Activated T-cell treated with anti-CD3 and anti-CD28 coated beads, Interleukin-2, amount 50 U/mL, for 24 hours (primary cell): ENCODE data around the gene CCDC106.

Source experiments
- DNase-seq: peaks from one replicate; pipeline ENCODE4 v3.0.0-alpha.2; 2020
- H3K27ac Mint-ChIP-seq: 2 replicates; pipeline ENCODE4 v1.8.0; 2020; ENCODE audit warnings: mild to moderate bottlenecking, mixed read lengths
- H3K27me3 Mint-ChIP-seq: 2 replicates; pipeline ENCODE4 v1.8.0; 2020; ENCODE audit warnings: mixed read lengths
- H3K36me3 Mint-ChIP-seq: 2 replicates; pipeline ENCODE4 v1.8.0; 2020; ENCODE audit warnings: low read depth, mixed read lengths
- H3K4me1 Mint-ChIP-seq: 2 replicates; pipeline ENCODE4 v1.8.0; 2020; ENCODE audit warnings: low read depth, mixed read lengths
- H3K4me3 Mint-ChIP-seq: 2 replicates; pipeline ENCODE4 v1.8.0; 2020; ENCODE audit warnings: mild to moderate bottlenecking, moderate library complexity, mixed read lengths
- H3K9me3 Mint-ChIP-seq: 2 replicates; pipeline ENCODE4 v1.8.0; 2020; ENCODE audit warnings: mixed read lengths

CCDC106 gene

DNA sequence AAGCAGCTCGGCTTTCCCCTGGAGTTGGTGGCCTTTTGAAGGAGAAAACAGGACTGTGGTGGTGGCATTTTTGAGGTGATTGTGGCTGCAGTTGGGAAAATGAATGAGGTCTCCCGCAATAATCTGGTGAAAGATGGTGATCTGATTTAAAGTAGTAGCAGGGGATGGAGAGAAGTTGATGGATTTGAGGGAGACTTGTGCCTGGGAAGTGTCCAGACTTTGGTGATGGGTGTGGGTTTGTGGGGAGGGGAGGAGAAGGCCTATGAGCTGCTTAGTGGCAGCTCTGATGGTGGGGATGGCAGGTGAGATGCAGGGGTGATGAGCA, 23.0 kb downstream of the CCDC106 start:
- Mint-ChIP-seq H3K36me3 (peaks cover 90% of the 10 kb centered on the region), H3K27ac (peak overlapping the region; percentile 77), H3K4me3 (no peak overlapping the region), H3K4me1 (peaks cover 36% of the 10 kb centered on the region), H3K27me3 (no peaks in the 10 kb centered on the region), H3K9me3 (no peaks in the 10 kb centered on the region)
- no peak for DNase-seq

DNA sequence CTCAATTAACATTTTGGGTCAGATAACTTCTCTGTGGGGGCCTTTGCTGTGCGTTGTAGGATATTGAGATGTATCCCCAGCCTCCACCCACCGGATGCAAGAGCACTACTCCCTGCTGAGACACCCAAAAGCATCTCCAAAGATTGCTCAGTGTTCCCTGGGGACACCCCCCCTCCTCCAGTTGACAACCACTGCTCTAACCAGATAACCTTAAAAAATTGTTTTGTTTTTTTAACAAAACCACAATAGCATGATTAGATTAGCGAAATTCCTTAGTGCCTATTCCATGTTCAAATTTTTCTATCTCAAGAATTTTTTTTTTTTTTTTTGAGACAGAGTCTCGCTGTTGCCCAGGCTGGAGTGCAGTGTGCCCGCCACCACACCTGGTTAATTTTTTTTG, 24.4 kb downstream of the CCDC106 start:
- H3K36me3 Mint-ChIP-seq = peaks cover 89% of the 10 kb centered on the region
- no peaks in the 10 kb centered on the region for H3K9me3 Mint-ChIP-seq
- no peaks in the 10 kb centered on the region for H3K27me3 Mint-ChIP-seq
- DNase-seq = no peak
- H3K4me1 Mint-ChIP-seq = peaks cover 48% of the 10 kb centered on the region
- no peak overlapping the region for H3K4me3 Mint-ChIP-seq
- H3K27ac Mint-ChIP-seq = peak overlapping the region; percentile 79

DNA sequence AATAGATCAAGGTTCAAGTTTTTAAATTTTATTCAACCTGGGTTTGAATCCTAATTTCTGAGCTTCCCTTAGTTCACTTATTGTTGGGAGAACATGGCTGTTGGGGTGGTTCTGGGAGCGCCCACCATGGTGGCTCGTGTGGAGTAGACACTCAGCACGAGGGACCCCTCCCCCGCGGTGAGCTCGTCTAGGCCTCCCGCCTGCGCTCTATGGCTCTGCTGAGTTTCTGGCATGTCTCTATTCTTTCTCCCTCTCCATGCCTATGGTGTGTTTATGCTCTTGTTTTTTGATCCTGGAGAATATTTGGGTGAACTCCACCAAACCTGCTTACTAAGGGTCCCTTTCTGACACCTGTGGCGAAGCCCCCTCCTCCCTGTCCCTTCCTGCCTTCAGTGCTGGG, 25.5 kb downstream of the CCDC106 start:
- H3K4me1 Mint-ChIP-seq = peaks cover 58% of the 10 kb centered on the region
- DNase-seq = no peak
- no peaks in the 10 kb centered on the region for H3K9me3 Mint-ChIP-seq
- H3K27ac Mint-ChIP-seq = peak overlapping the region; percentile 91
- peaks cover 89% of the 10 kb centered on the region for H3K36me3 Mint-ChIP-seq
- H3K27me3 Mint-ChIP-seq = no peaks in the 10 kb centered on the region
- H3K4me3 Mint-ChIP-seq = peak overlapping the region; percentile 45

DNA sequence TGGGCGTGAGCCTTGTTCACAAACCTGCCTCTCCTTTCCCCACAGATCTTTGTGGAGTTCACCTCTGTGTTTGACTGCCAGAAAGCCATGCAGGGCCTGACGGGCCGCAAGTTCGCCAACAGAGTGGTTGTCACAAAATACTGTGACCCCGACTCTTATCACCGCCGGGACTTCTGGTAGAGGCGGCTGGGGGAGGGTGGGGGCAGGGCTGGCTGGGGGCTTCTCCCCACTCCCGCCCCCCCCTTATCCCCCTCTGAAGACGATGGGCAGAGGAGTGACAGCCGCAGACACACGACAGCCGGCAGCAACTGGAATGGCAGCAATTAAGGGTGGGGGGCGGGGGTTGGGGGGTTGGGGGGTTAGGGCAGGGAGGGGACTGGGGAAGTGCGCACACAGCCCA, 25.9 kb downstream of the CCDC106 start:
- H3K27ac Mint-ChIP-seq = peak overlapping the region; percentile 91
- H3K36me3 Mint-ChIP-seq = peaks cover 89% of the 10 kb centered on the region
- no peak for DNase-seq
- H3K9me3 Mint-ChIP-seq = no peaks in the 10 kb centered on the region
- peak overlapping the region; percentile 45 for H3K4me3 Mint-ChIP-seq
- H3K4me1 Mint-ChIP-seq = peaks cover 62% of the 10 kb centered on the region
- H3K27me3 Mint-ChIP-seq = no peaks in the 10 kb centered on the region

DNA sequence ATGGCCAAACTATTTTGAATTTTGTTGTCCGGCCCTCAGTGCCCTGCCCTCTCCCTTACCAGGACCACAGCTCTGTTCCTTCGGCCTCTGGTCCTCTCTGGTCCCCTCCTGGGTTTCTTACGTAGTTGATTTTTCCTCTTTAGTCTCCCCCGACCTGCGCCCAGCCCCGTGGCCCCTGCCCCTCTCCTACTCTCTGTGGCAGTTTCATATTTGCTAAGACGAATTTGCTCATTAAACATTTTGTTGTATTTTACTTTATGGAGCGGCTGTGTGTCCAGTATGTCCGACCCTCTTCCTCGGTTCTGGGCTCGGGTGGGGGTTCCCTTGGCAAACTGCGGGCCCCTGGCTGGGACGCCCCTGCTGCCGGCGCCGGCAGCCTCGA, 26.4 kb downstream of the CCDC106 start:
- Mint-ChIP-seq H3K4me1 (peaks cover 68% of the 10 kb centered on the region), H3K9me3 (no peaks in the 10 kb centered on the region)
- DNase-seq = no peak

DNA sequence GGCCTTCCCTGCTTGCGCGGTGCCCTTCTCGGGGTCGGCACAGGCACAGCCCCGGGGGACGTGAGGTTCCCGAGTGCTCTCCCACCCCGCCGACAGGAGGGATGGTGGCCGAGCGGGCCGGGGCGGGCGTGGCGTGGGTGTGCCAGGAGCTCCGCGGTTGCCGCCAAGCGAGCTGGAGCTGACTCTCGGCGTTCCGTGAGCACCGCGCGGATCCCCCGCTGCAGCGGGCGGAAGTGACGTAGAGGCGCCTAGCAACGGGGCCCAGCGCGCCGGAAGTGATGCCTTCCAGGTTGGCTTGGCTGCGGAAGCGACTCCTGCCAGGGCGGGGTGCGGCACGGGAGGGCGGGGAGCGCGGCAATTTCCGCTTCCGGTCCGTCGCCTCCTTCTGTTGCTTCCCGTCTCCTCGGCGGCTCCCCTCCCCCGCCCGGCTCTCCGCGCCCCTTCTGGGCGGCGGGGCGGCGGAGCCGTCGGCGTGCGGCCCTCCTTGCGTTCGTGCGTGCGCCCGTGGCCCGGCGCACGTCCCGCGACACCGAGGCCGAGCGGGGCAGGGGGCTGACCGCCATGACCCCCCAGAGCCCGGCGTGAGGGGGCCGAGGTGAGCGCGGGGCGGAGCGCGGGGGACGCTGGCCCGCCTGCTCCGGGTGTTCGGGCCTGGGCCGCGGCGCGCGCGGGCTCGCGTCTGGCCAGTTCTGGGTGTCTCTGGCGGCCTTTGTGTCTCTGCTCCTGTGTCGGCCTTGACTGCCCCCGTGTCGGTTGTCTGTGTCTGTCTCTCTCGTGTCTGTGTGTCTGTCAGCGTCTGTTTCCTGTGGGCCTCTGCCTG, 27.0 kb downstream of the CCDC106 start, which contains the start of gene EPN1:
Gene EPN1, plus strand, starts transcription at position 386 of the 820 bp plus-strand sequence. CDS start 3,402 bp downstream, outside the sequence.
- Mint-ChIP-seq H3K36me3 (peaks cover 89% of the 10 kb centered on the region), H3K4me3 (peak within 1 kb of the TSS; percentile 95), H3K27ac (peak within 1 kb of the TSS; percentile 96), H3K27me3 (no peaks in the 10 kb centered on the region), H3K9me3 (no peaks in the 10 kb centered on the region), H3K4me1 (peaks cover 72% of the 10 kb centered on the region)
- DNase-seq = peak; percentile 98

More for the DNA sequence above, 26.4 kb downstream of the CCDC106 start:
- Mint-ChIP-seq H3K27ac (peak overlapping the region; percentile 80), H3K4me3 (peak overlapping the region; percentile 95), H3K36me3 (peaks cover 89% of the 10 kb centered on the region), H3K27me3 (no peaks in the 10 kb centered on the region)

DNA sequence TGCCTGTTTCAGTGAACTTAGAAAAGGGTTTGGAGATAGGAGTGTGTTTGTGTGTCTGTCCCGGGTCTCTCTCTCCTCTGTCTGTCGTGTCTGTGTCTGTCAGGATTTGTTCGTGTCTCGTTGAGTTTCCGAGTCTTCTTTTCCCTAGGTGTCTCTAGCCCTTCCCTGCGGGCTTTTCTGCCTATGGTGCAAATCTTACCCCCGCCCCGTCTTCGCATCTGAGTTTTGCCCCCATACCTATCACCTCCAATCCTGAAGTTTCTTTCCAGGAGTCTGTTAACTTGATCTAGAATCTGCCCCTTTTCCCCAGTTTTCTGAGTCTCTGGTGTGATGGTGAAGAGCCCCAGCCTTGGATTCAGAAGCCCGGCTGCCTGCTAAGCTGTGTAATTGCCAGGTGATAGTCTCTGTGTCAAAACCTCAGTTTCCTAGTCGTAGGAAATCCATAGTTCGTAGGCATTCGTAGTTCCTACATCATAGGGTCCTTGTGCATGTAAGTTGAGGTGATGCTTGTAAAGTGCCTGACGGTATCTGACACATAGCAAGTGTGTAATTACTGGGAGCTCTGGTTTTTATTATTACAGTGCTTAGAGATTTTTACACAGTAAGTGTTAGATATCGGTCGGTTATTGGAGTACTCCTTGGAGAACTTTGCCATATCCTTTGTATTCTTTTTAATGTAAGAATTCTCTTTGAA, 27.8 kb downstream of the CCDC106 start:
- DNase-seq = no peak
- Mint-ChIP-seq H3K4me1 (peaks cover 74% of the 10 kb centered on the region), H3K9me3 (no peaks in the 10 kb centered on the region), H3K27me3 (no peaks in the 10 kb centered on the region), H3K27ac (peak overlapping the region; percentile 96), H3K36me3 (peaks cover 89% of the 10 kb centered on the region), H3K4me3 (peak overlapping the region; percentile 95)

DNA sequence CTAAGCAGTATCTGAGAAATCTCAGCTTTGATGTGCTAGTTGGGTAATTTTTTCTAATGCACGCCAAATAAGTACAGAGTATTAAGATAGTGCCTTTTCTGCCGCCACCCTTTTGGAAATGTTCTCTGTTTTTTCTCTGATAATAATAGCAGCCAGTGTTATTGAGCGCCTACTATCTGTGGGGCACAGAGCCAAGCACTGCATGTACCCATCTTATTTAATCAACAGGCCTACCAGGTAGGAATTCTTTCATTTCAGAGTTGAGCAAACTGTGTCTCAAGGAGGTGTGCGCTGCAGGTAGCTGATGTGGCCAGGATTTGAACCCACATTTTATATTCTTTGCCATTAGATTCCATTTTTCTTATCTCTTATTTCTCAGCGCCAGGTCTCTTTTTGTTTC, 28.4 kb downstream of the CCDC106 start:
- peaks cover 89% of the 10 kb centered on the region for H3K36me3 Mint-ChIP-seq
- no peak for DNase-seq
- H3K4me1 Mint-ChIP-seq = peaks cover 72% of the 10 kb centered on the region
- H3K27ac Mint-ChIP-seq = peak overlapping the region; percentile 67
- no peaks in the 10 kb centered on the region for H3K27me3 Mint-ChIP-seq
- no peaks in the 10 kb centered on the region for H3K9me3 Mint-ChIP-seq
- peak overlapping the region; percentile 95 for H3K4me3 Mint-ChIP-seq

DNA sequence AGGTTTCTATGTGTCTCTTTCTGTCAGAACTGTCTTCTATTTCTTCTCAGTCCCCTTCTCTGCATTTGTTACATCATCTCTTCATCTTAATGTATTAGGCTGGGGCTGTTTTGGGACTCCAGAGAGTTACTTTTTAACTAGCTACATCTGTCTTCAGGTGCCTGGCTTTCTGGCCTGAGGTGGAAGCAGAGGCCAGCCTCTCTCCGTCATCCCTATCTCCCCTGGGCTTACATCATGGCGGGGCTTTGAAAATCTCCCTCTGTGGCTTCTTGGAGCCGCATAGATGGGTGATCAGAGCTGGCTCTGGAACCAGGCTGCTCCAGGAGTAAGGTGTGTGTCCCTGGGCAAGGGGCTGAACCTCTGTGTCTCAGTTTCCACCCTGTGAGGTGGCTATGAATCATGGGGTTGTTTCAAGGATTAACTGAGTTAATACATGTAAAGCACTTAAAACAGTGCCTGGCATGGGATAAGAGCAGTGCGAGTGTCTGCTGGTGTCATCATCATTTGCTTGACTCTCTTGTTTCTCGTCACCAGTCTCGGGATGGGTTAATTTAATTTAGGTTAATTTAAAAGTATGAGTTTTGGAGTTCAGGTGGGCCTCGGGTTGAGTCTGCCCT, 29.0 kb downstream of the CCDC106 start:
- Mint-ChIP-seq H3K4me1 (peaks cover 70% of the 10 kb centered on the region), H3K27me3 (no peaks in the 10 kb centered on the region), H3K9me3 (no peaks in the 10 kb centered on the region), H3K4me3 (peak overlapping the region; percentile 95), H3K27ac (peak overlapping the region; percentile 67), H3K36me3 (peaks cover 89% of the 10 kb centered on the region)
- DNase-seq = no peak

DNA sequence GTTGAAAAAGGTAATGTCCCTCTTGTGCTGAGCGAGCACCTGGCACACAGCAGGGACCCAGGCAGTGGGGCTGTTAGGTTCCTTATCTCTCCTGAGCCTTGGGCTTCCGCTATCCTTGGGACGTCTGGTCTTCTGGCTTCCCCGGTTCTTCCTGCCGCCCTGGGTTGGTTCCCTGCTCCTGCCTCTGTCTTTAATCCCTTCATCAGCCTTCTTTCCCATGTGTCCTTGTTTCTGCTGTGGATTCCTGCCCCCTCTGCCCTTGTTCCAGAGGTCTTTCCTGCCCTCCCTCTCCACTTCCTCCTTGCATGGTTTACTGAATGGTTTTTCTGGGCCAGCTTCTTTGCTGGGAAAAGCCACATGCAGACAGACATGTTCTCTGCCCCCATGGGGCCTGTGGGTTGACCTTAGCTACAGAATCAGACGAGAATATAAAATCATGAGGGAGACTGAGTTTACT, 29.6 kb downstream of the CCDC106 start:
- no peaks in the 10 kb centered on the region for H3K27me3 Mint-ChIP-seq
- H3K27ac Mint-ChIP-seq = peak overlapping the region; percentile 67
- H3K36me3 Mint-ChIP-seq = peaks cover 88% of the 10 kb centered on the region
- H3K4me3 Mint-ChIP-seq = no peak overlapping the region
- H3K4me1 Mint-ChIP-seq = peaks cover 66% of the 10 kb centered on the region
- no peak for DNase-seq
- no peaks in the 10 kb centered on the region for H3K9me3 Mint-ChIP-seq

DNA sequence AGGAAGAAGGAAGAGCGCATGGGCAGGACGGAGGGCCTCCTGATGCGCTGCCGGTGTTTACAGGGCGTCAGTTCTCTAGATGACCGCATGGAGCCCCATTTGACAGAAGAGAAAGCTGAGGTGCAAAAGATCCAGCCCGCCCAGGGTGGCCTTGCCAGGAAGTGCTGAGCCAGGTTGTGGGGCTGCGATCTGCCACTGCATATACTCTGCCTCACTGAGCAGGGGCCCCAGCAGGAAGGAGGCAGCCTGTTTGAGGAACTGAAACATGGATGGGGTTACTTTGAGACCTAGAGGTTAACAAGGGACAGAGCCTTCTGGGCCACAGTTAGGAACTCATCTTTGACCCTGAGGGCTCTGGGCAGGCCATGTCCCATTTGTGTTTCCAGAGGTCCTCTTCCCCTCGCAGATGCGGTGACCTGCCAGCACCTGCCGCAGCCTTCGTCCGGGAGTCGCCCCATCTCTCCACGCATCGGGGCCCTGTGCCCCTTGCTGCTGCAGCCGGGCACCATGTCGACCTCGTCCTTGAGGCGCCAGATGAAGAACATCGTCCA, 30.2 kb downstream of the CCDC106 start:
- Mint-ChIP-seq H3K4me1 (peaks cover 66% of the 10 kb centered on the region), H3K4me3 (no peak overlapping the region), H3K27ac (peak overlapping the region; percentile 83), H3K36me3 (peaks cover 83% of the 10 kb centered on the region), H3K9me3 (no peaks in the 10 kb centered on the region), H3K27me3 (no peaks in the 10 kb centered on the region)
- no peak for DNase-seq

DNA sequence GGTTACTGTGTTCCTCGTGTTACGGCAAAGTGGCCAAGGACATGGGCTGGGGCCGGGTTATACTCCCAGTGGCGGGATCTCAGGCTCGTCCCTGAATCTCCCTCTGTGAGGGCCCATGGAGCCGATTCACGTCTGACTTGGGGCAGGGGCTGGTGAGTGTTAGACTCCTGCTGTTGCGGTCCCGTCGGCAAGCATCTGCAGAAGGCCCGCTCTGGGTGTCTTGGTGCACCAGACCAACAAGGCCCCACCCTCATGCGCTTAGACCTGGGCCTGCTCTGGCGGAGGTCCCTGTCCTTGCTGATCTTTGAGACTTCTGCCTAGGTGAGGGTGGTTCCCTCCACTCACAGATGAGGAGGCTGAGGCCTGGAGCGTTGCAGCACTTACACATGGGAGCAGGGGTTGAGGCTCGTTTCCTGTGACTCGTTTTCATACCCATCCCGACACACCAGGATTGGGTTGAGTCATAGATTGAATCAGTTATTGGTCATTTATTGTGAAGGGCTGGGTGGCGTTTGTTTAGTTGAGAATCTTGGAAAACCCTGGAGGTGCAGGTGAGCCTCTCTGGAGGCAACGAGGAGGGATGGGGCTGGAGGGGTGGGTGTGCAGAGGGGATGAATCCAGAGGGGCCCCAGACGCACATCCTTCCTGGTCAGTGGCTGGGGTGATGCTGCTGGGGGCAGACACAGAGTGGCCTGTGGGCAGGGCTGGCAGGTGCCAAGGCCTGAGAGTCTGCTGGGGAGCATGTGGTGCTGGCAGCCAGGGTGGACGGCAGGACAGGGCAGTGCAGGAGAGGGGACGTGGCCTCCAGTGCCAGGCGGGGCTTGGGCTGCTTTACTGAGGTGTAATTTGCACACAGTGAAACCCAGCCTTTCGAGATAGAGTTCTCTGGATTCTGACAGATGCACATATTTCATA, 31.6 kb downstream of the CCDC106 start:
- DNase-seq = no peak
- Mint-ChIP-seq H3K9me3 (no peaks in the 10 kb centered on the region), H3K27me3 (no peaks in the 10 kb centered on the region), H3K36me3 (peaks cover 86% of the 10 kb centered on the region), H3K27ac (peak overlapping the region; percentile 83), H3K4me1 (peaks cover 60% of the 10 kb centered on the region), H3K4me3 (no peak overlapping the region)

DNA sequence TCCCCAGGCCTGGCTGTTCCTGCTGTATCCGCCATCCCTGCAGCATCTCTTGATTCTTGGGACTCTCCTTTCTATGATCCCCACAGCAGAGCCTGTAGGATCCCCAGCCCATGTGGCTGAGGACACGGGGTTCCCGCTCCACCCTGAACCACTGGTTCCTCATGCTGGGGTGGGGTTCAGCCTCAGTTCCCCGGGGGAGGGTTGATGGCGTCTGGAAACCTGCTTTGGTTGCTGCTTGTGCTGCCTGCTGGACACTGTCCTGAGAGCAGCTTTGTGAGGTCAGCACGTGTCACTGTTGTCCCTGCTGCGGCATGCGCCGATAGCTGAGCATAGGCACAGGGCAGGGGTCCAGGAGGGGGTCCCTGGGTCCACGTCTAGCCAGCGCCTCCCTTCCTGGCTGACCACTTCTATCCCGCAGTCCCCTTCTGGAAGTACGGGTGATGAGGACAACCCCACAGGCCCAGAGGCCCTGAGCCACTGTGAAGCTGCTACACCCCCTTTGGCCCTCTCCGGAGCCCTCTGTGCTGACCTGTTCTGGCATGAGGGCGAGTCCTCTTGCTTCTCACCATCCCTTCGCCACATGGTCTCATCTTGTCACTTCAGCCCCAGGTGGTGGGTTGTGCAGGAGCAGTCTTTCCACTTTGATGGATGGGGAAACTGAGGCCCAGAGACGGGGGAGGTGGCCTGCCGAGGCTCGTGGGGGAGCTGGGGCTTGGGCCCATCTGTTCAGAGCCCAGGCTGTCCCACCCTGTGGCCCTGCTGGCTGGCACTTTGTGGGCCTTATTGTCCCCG, 32.5 kb downstream of the CCDC106 start:
- Mint-ChIP-seq H3K36me3 (peaks cover 92% of the 10 kb centered on the region), H3K4me1 (peaks cover 61% of the 10 kb centered on the region), H3K4me3 (no peak overlapping the region)

More for the DNA sequence above, 32.5 kb downstream of the CCDC106 start:
- Mint-ChIP-seq H3K9me3 (no peaks in the 10 kb centered on the region), H3K27ac (peak overlapping the region; percentile 83), H3K27me3 (no peaks in the 10 kb centered on the region)
- DNase-seq = no peak
